Measurements from ENCODE around the gene ZNF296. TPM values are rescaled to one million over a fixed set of nuclear protein-coding genes. Genes with fewer than 3 reads are reported as not detected.

The ZNF296 gene
- total and polyA plus RNA-seq, 2 donors (not counting 3 experiments of a cell fraction or from before 2014, with no cell fraction given): 0.35 to 1.8 TPM

DNA sequence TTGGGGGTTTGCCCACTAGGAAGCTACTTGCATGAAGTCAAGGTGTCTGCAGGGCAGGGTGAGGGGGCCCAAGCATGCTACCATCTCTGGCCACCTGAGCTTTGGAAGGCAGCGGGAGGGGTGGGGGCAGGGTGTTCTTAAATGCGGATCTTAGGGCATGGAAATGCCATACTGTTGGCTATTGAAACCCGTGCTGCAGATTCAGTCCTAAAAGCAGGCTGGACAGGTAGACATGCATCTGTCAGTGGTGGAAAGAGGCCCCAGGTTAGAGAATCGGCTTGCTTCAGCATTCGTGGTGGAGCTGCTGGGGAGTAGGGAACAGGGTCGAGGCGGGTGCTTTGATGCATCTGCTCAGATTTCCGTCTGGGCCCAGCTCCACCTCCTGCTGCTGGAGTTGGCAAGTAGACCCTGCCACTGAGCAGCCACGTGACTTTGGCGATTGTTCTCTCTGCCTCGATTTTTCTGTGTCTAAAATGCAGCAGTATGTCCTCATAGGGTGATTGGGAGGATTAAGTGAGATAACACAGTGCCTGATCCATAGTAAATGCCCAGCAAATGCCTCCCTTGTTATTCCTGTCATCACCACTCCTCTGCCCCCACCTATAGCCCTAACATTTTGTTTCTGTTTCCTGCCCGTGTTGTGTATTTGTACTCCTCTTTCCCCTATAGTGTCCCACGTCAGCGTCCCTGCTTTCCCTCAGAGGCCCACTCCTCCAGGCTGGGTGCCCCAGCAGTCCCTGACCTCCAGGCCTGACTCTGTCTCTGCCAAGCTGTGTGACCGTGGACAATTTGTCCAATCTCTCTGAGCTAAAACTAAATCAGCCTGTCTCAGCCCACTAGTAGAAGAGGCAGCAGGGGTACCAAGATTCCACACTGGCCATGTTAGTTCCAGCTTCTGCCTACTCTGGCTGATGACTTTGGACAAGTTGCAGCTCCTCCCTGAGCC, 22.5 kb upstream of the ZNF296 start:
- no peak overlapping the region for H2AFZ ChIP-seq (ENCODE audit: low read depth, low read length)
- H3K4me1 ChIP-seq (ENCODE audit: control insufficient read depth, extremely low read depth, insufficient read depth, low read length): peaks cover 20% of the 10 kb centered on the region
- CTCF ChIA-PET: interaction anchor here (1.0 to 2.0 kb wide), 3 partner anchors 15 to 26 kb away, joined by 4 to 12 read pairs (median 5); no protein-coding TSS in a partner anchor
- dilution Hi-C loops (cut with MboI; ENCODE audit: extremely low pct_ligation_motif_present, low sequenced_read_pairs): no loop called here
- no peak overlapping the region for H3K27ac ChIP-seq (ENCODE audit: insufficient read depth, low read depth, low read length)
- no peaks in the 10 kb centered on the region for H3K36me3 ChIP-seq (ENCODE audit: control insufficient read depth in 2 of 2, extremely low read depth in 1 of 2, insufficient read depth in 2 of 2, low read length in 2 of 2)
- no peaks in the 10 kb centered on the region for H3K9me1 ChIP-seq (replicated peaks; ENCODE audit: control insufficient read depth, extremely low read depth, insufficient read depth, low read length)
- DNase-seq (ENCODE audit: low read depth, low spot score): peak; percentile 27
- FAIRE-seq: no peak
- H3K79me2 ChIP-seq (ENCODE audit: control insufficient read depth, insufficient read depth, low read length): peaks cover 99% of the 10 kb centered on the region
- POLR2A ChIA-PET: no interaction called here
- H4K20me1 ChIP-seq (replicated peaks; ENCODE audit: control insufficient read depth, extremely low read depth, insufficient read depth, low read length): no peaks in the 10 kb centered on the region
- H3K27me3 ChIP-seq (ENCODE audit: control insufficient read depth in 2 of 2, insufficient read depth in 2 of 2, low read length in 2 of 2): no peaks in the 10 kb centered on the region
- no peak overlapping the region for H3K4me2 ChIP-seq (ENCODE audit: insufficient read depth, low read length)
- H3K9me3 ChIP-seq (replicated peaks; ENCODE audit: control insufficient read depth, insufficient read depth, low read length): no peaks in the 10 kb centered on the region
- TF ChIP-seq MYC (IDR thresholded peaks at IDR 0.05; ENCODE audit: low read depth, low read length) (no peak), POLR2A (IDR thresholded peaks at IDR 0.05; ENCODE audit: low read depth, low read length) (no peak), EZH2 (IDR thresholded peaks at IDR 0.05; ENCODE audit: borderline replicate concordance, low read depth, low read length, severe bottlenecking) (no peak), GATA2 (IDR thresholded peaks at IDR 0.05; ENCODE audit: insufficient read depth, insufficient read length, low read depth, low read length) (no peak), JUN (IDR thresholded peaks at IDR 0.05; ENCODE audit: borderline replicate concordance, insufficient read depth, insufficient read length, low read depth) (no peak), FOS (IDR thresholded peaks at IDR 0.05; ENCODE audit: borderline replicate concordance, insufficient read depth, low read length) (no peak), POLR2AphosphoS5 (IDR thresholded peaks at IDR 0.05; ENCODE audit: insufficient read depth, low read depth, low read length) (no peak)
- TF ChIP-seq, protein P1, sequence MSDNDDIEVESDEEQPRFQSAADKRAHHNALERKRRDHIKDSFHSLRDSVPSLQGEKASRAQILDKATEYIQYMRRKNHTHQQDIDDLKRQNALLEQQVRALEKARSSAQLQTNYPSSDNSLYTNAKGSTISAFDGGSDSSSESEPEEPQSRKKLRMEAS (IDR thresholded peaks at IDR 0.05; ENCODE audit: insufficient read depth, insufficient read length): no peak
- H3K4me3 ChIP-seq (replicated peaks in 1 of 3; ENCODE audit: insufficient read depth in 1 of 3, low read depth in 1 of 3, low read length in 3 of 3): no peak overlapping the region
- BruUV-seq (replicated peaks): no TSS peak
- intact Hi-C loops (cut with micrococcal nuclease): no loop called here
- H3K9ac ChIP-seq (replicated peaks; ENCODE audit: extremely low read depth, insufficient read depth, low read length): no peak overlapping the region
